ENCODE data around the gene SLC25A41. TPM values are rescaled to one million over a fixed set of nuclear protein-coding genes. Genes with fewer than 3 reads are reported as not detected.

Gene SLC25A41
- total and polyA plus RNA-seq, 9 of the 15 experiments (the other 6 are each of a cell fraction or from before 2014, with no cell fraction given) = 0.08 to 4.2 (median 1.6) TPM

GRCh38 chr19:6465663-6466062, 32.1 kb upstream of the SLC25A41 start (continued):
- TF ChIP-seq ETV5 (CRISPR knock-in tag; IDR thresholded peaks at IDR 0.05; ENCODE audit: low read depth) = no peak
- no peak for TF ChIP-seq HNRNPH1 (optimal IDR thresholded peaks at IDR 0.05; ENCODE audit: low read depth, low read length)
- TF ChIP-seq RBM17 (IDR thresholded peaks at IDR 0.05; ENCODE audit: borderline replicate concordance, low read depth, low read length) = no peak
- TF ChIP-seq, protein P1, sequence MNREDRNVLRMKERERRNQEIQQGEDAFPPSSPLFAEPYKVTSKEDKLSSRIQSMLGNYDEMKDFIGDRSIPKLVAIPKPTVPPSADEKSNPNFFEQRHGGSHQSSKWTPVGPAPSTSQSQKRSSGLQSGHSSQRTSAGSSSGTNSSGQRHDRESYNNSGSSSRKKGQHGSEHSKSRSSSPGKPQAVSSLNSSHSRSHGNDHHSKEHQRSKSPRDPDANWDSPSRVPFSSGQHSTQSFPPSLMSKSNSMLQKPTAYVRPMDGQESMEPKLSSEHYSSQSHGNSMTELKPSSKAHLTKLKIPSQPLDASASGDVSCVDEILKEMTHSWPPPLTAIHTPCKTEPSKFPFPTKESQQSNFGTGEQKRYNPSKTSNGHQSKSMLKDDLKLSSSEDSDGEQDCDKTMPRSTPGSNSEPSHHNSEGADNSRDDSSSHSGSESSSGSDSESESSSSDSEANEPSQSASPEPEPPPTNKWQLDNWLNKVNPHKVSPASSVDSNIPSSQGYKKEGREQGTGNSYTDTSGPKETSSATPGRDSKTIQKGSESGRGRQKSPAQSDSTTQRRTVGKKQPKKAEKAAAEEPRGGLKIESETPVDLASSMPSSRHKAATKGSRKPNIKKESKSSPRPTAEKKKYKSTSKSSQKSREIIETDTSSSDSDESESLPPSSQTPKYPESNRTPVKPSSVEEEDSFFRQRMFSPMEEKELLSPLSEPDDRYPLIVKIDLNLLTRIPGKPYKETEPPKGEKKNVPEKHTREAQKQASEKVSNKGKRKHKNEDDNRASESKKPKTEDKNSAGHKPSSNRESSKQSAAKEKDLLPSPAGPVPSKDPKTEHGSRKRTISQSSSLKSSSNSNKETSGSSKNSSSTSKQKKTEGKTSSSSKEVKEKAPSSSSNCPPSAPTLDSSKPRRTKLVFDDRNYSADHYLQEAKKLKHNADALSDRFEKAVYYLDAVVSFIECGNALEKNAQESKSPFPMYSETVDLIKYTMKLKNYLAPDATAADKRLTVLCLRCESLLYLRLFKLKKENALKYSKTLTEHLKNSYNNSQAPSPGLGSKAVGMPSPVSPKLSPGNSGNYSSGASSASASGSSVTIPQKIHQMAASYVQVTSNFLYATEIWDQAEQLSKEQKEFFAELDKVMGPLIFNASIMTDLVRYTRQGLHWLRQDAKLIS (CRISPR knock-in tag; IDR thresholded peaks at IDR 0.05) = no peak

GRCh38 chr19:6465006-6465405, 31.4 kb upstream of the SLC25A41 start:
- H3K4me2 ChIP-seq (ENCODE audit: insufficient read depth, low read length) = no peak overlapping the region
- no peak overlapping the region for H3K9ac ChIP-seq (ENCODE audit: insufficient read depth in 1 of 2, low read depth in 2 of 2, low read length in 2 of 2)
- WGBS (ENCODE audit: insufficient coverage, low coverage, missing lambda C conversion rate) = 16% methylated on average over 9 of the region's 9 CpGs
- H2AFZ ChIP-seq (ENCODE audit: low read depth, low read length) = no peak overlapping the region
- FAIRE-seq = no peak
- intact Hi-C loops (cut with micrococcal nuclease) = no loop called here
- no peaks in the 10 kb centered on the region for H3K36me3 ChIP-seq (ENCODE audit: control insufficient read depth, insufficient read depth, low read length)
- CTCF ChIA-PET (ENCODE audit: low intra/inter-chr PET ratio) = no interaction called here
- DNase-seq (ENCODE audit: extremely low read depth in 1 of 4, low spot score in 3 of 4) = no peak
- TF ChIP-seq CREBBP (IDR thresholded peaks at IDR 0.05; ENCODE audit: low read depth, low read length) (no peak), ZNF444 (CRISPR knock-in tag; IDR thresholded peaks at IDR 0.05) (no peak), CBX2 (IDR thresholded peaks at IDR 0.05; ENCODE audit: insufficient read depth, low read length, poor library complexity, severe bottlenecking) (no peak), RHOXF2B (CRISPR knock-in tag; conservative IDR thresholded peaks at IDR 0.05) (no peak), MCM3 (IDR thresholded peaks at IDR 0.05) (no peak), ZNF785 (CRISPR knock-in tag; IDR thresholded peaks at IDR 0.05) (no peak), BCOR (IDR thresholded peaks at IDR 0.05) (no peak), MEIS2 (IDR thresholded peaks at IDR 0.05; ENCODE audit: partially characterized antibody) (no peak), ZBTB9 (CRISPR knock-in tag; IDR thresholded peaks at IDR 0.05) (no peak)
- in situ Hi-C loops (cut with MboI) = no loop called here
- POLR2A ChIA-PET = interaction anchor here (1.3 kb wide), 2 partner anchors 9 to 22 kb away, joined by 3 to 4 read pairs; no protein-coding TSS in a partner anchor
- H3K27ac ChIP-seq (ENCODE audit: extremely low read depth, low read depth, low read length) = no peak overlapping the region
- no peaks in the 10 kb centered on the region for H3K9me3 ChIP-seq (replicated peaks; ENCODE audit: control insufficient read depth, insufficient read depth, low read depth, low read length)
- H3K4me1 ChIP-seq (replicated peaks in 1 of 2; ENCODE audit: control insufficient read depth in 2 of 2, insufficient read depth in 2 of 2, low read length in 2 of 2) = peaks cover 3 to 31% of the 10 kb centered on the region in 2 experiments; a peak in 3 of 5 replicates
- no peaks in the 10 kb centered on the region for H3K9me1 ChIP-seq (ENCODE audit: control insufficient read depth, insufficient read depth, low read length)
- H3K79me2 ChIP-seq (ENCODE audit: control insufficient read depth, insufficient read depth, low read length) = no peaks in the 10 kb centered on the region
- no peak overlapping the region for H3K4me3 ChIP-seq
- BruUV-seq (replicated peaks) = no TSS peak
- H4K20me1 ChIP-seq (replicated peaks; ENCODE audit: control insufficient read depth, insufficient read depth, low read length) = no peaks in the 10 kb centered on the region
- no peak for ATAC-seq
- peaks cover 8 to 21% of the 10 kb centered on the region in 2 experiments for H3K27me3 ChIP-seq (ENCODE audit: control insufficient read depth in 2 of 2, insufficient read depth in 2 of 2, low read length in 2 of 2)
